HG02571 (cell line): ENCODE measurements around the gene SPEG.

Source experiments
- ATAC-seq: cut with Tn5 transposase; IDR thresholded peaks from one replicate; pipeline ENCODE4 v1.9.1; 2021; ENCODE audit warnings: mild to moderate bottlenecking, moderate library complexity; ENCODE audit not compliant: unreplicated experiment

SPEG gene

GRCh38 chr2:219475697-219476651 is 41.3 kb downstream of the SPEG start:
- ATAC-seq, result no peak

- ATAC-seq, result no peak
These were observed 42.1 kb downstream of the SPEG start for GRCh38 chr2:219476652-219477151.

- ATAC-seq, result no peak
These were observed 42.5 kb downstream of the SPEG start for GRCh38 chr2:219477179-219477578.

- ATAC-seq, result no peak
These were observed 43.2 kb downstream of the SPEG start for GRCh38 chr2:219477815-219478214.

GRCh38 chr2:219478916-219479315 is 44.3 kb downstream of the SPEG start:
- ATAC-seq, result no peak

- ATAC-seq, result no peak
These were observed 45.4 kb downstream of the SPEG start for GRCh38 chr2:219480004-219480403.

- ATAC-seq, result no peak
These were observed 48.2 kb downstream of the SPEG start for GRCh38 chr2:219482674-219483405.

- no peak for ATAC-seq
These were observed 49.1 kb downstream of the SPEG start for GRCh38 chr2:219483451-219484342.

- no peak for ATAC-seq
These were observed 49.9 kb downstream of the SPEG start for GRCh38 chr2:219484343-219485200.

- no peak for ATAC-seq
These were observed 50.5 kb downstream of the SPEG start for GRCh38 chr2:219485201-219485580.

- no peak for ATAC-seq
These were observed 51.8 kb downstream of the SPEG start for GRCh38 chr2:219486380-219486959.

GRCh38 chr2:219488149-219488843 is 53.7 kb downstream of the SPEG start:
- no peak for ATAC-seq

GRCh38 chr2:219488844-219489194 is 54.2 kb downstream of the SPEG start:
- no peak for ATAC-seq

GRCh38 chr2:219489315-219489714 is 54.7 kb downstream of the SPEG start:
- no peak for ATAC-seq

- ATAC-seq, result no peak
These were observed 55.5 kb downstream of the SPEG start for GRCh38 chr2:219490186-219490585.

- ATAC-seq, result no peak
These were observed 56.0 kb downstream of the SPEG start for GRCh38 chr2:219490600-219491130.

- ATAC-seq, result no peak
These were observed 56.8 kb downstream of the SPEG start for GRCh38 chr2:219491278-219491963.

GRCh38 chr2:219492575-219492974 is 57.9 kb downstream of the SPEG start:
- ATAC-seq, result no peak
